HEK293 (cell line): ENCODE measurements around the gene CYP2S1.
A peak's percentile ranks its signal among the peaks of the same experiment; 100 is the strongest.

ENCODE experiments used
- GLIS1 ChIP-seq: fragments of 450-650 bp; formaldehyde crosslinking; IDR thresholded peaks from 2 replicates; pipeline ENCODE4 v1.5.1; 2016; ENCODE audit warnings: missing biosample characterization, missing genetic modification characterization
- HIC1 ChIP-seq: fragments of 450-650 bp; formaldehyde crosslinking; IDR thresholded peaks from 2 replicates; pipeline ENCODE4 v1.5.1; 2016; ENCODE audit warnings: missing biosample characterization, missing genetic modification characterization
- HOXD13 ChIP-seq: sonication (generic); formaldehyde crosslinking; IDR thresholded peaks from 2 replicates; pipeline ENCODE4 v1.8.0; 2022; ENCODE audit warnings: missing genetic modification reagents, borderline replicate concordance
- KLF10 ChIP-seq: fragments of 450-650 bp; IDR thresholded peaks from 2 replicates; pipeline ENCODE4 v1.5.1; 2018; ENCODE audit warnings: missing biosample characterization, mild to moderate bottlenecking, missing genetic modification characterization
- PRDM4 ChIP-seq: fragments of 450-650 bp; formaldehyde crosslinking; IDR thresholded peaks from 2 replicates; pipeline ENCODE4 v1.5.1; 2017; ENCODE audit warnings: missing biosample characterization, missing genetic modification characterization
- SETDB1 ChIP-seq: IDR thresholded peaks from one replicate; pipeline ENCODE4 v1.6.1; 2017; ENCODE audit warnings: mild to moderate bottlenecking, low read length, moderate library complexity, mixed read lengths; ENCODE audit not compliant: insufficient read length
- SP3 ChIP-seq: fragments of 450-650 bp; formaldehyde crosslinking; IDR thresholded peaks from 2 replicates; pipeline ENCODE4 v1.5.1; 2016; ENCODE audit warnings: missing biosample characterization, missing genetic modification characterization
- WT1 ChIP-seq: fragments of 450-650 bp; formaldehyde crosslinking; IDR thresholded peaks from 2 replicates; pipeline ENCODE4 v1.5.1; 2016; ENCODE audit warnings: missing biosample characterization, missing genetic modification characterization
- ZBTB49 ChIP-seq: fragments of 450-650 bp; formaldehyde crosslinking; IDR thresholded peaks from 2 replicates; pipeline ENCODE4 v1.5.1; 2016; ENCODE audit warnings: missing biosample characterization, missing genetic modification characterization, low read depth
- ZBTB8A ChIP-seq: fragments of 450-650 bp; formaldehyde crosslinking; IDR thresholded peaks from 2 replicates; pipeline ENCODE4 v1.5.1; 2016; ENCODE audit warnings: missing biosample characterization, missing genetic modification characterization
- ZEB2 ChIP-seq: fragments of 450-650 bp; formaldehyde crosslinking; IDR thresholded peaks from 2 replicates; pipeline ENCODE4 v1.5.1; 2016; ENCODE audit warnings: missing biosample characterization, missing genetic modification characterization
- ZNF146 ChIP-seq: fragments of 450-650 bp; formaldehyde crosslinking; IDR thresholded peaks from 2 replicates; pipeline ENCODE4 v1.5.1; 2016; ENCODE audit warnings: missing biosample characterization, missing genetic modification characterization
- ZNF292 ChIP-seq: fragments of 450-650 bp; formaldehyde crosslinking; IDR thresholded peaks from 2 replicates; pipeline ENCODE4 v1.5.1; 2016; ENCODE audit warnings: low read depth, missing biosample characterization, missing genetic modification characterization, borderline replicate concordance
- ZNF473 ChIP-seq: fragments of 450-650 bp; formaldehyde crosslinking; IDR thresholded peaks from 2 replicates; pipeline ENCODE4 v1.5.1; 2017; ENCODE audit warnings: missing biosample characterization, missing genetic modification characterization
- ZSCAN18 ChIP-seq: fragments of 450-650 bp; formaldehyde crosslinking; IDR thresholded peaks from 2 replicates; pipeline ENCODE4 v1.5.1; 2016; ENCODE audit warnings: missing biosample characterization, missing genetic modification characterization
- ZSCAN23 ChIP-seq: fragments of 450-650 bp; formaldehyde crosslinking; IDR thresholded peaks from 2 replicates; pipeline ENCODE4 v1.5.1; 2016; ENCODE audit warnings: missing biosample characterization, missing genetic modification characterization
- TF ChIP-seq, protein P1 (sequence below): fragments of 450-650 bp; formaldehyde crosslinking; IDR thresholded peaks from 2 replicates; pipeline ENCODE4 v1.5.1; 2016; ENCODE audit warnings: missing biosample characterization, missing genetic modification characterization
- TF ChIP-seq, protein P2 (sequence below): IDR thresholded peaks from 2 replicates; pipeline ENCODE4 v1.6.1; 2011; ENCODE audit warnings: mild to moderate bottlenecking, low read depth, low read length, borderline replicate concordance
- TF ChIP-seq, protein P3 (sequence below): fragments of 450-650 bp; formaldehyde crosslinking; IDR thresholded peaks from 2 replicates; pipeline ENCODE4 v1.5.1; 2016; ENCODE audit warnings: missing biosample characterization, missing genetic modification characterization
- TF ChIP-seq, protein P4 (sequence below): fragments of 450-650 bp; formaldehyde crosslinking; IDR thresholded peaks from 2 replicates; pipeline ENCODE4 v1.5.1; 2016; ENCODE audit warnings: missing biosample characterization, missing genetic modification characterization

Gene CYP2S1

DNA sequence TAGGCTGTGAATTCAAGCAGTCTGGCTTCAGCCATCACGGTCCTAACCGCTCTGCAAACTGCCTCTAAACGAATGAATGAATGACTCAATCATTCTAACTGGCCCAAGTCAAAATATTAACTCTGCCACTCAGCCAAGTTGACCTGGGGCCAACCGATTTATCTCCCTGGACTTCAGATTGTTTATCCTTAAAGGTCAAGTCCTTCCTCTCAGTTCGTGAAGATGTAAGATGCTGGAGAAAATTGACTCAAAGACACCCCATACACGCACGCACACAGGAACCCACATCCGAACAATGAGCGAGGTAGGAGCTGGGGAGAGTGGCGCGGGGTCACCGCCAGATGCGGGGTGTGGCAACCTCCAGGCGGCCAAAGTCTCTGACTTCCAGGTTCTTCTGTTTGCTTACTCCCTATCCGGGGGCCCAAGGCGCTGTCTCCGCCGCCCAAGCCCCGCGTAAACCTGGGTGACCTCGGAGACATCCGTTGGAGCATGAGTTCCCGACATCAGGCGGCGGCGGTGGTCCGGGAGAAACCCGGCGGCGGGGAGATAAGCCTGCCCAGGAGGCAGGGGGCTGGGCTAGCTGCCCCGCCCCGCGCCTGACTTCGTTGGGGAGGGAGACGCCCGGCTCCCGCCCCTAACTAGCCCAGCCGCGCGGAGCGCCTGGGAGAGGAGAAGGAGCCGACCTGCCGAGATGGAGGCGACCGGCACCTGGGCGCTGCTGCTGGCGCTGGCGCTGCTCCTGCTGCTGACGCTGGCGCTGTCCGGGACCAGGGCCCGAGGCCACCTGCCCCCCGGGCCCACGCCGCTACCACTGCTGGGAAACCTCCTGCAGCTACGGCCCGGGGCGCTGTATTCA is at the start of gene CYP2S1 (continued):
- TF ChIP-seq, protein P1, sequence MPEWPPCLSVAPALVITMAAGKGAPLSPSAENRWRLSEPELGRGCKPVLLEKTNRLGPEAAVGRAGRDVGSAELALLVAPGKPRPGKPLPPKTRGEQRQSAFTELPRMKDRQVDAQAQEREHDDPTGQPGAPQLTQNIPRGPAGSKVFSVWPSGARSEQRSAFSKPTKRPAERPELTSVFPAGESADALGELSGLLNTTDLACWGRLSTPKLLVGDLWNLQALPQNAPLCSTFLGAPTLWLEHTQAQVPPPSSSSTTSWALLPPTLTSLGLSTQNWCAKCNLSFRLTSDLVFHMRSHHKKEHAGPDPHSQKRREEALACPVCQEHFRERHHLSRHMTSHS (tag by site-specific recombination), result no peak
- TF ChIP-seq ZSCAN23 (tag by site-specific recombination), result no peak
- TF ChIP-seq, protein P2, sequence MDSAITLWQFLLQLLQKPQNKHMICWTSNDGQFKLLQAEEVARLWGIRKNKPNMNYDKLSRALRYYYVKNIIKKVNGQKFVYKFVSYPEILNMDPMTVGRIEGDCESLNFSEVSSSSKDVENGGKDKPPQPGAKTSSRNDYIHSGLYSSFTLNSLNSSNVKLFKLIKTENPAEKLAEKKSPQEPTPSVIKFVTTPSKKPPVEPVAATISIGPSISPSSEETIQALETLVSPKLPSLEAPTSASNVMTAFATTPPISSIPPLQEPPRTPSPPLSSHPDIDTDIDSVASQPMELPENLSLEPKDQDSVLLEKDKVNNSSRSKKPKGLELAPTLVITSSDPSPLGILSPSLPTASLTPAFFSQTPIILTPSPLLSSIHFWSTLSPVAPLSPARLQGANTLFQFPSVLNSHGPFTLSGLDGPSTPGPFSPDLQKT, result no peak
- TF ChIP-seq GLIS1 (tag by site-specific recombination), result peak; percentile 86
- TF ChIP-seq, protein P3, sequence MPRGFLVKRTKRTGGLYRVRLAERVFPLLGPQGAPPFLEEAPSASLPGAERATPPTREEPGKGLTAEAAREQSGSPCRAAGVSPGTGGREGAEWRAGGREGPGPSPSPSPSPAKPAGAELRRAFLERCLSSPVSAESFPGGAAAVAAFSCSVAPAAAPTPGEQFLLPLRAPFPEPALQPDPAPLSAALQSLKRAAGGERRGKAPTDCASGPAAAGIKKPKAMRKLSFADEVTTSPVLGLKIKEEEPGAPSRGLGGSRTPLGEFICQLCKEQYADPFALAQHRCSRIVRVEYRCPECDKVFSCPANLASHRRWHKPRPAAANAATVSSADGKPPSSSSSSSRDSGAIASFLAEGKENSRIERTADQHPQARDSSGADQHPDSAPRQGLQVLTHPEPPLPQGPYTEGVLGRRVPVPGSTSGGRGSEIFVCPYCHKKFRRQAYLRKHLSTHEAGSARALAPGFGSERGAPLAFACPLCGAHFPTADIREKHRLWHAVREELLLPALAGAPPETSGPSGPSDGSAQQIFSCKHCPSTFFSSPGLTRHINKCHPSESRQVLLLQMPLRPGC (tag by site-specific recombination), result no peak
- TF ChIP-seq, protein P4, sequence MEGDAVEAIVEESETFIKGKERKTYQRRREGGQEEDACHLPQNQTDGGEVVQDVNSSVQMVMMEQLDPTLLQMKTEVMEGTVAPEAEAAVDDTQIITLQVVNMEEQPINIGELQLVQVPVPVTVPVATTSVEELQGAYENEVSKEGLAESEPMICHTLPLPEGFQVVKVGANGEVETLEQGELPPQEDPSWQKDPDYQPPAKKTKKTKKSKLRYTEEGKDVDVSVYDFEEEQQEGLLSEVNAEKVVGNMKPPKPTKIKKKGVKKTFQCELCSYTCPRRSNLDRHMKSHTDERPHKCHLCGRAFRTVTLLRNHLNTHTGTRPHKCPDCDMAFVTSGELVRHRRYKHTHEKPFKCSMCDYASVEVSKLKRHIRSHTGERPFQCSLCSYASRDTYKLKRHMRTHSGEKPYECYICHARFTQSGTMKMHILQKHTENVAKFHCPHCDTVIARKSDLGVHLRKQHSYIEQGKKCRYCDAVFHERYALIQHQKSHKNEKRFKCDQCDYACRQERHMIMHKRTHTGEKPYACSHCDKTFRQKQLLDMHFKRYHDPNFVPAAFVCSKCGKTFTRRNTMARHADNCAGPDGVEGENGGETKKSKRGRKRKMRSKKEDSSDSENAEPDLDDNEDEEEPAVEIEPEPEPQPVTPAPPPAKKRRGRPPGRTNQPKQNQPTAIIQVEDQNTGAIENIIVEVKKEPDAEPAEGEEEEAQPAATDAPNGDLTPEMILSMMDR (tag by site-specific recombination), result no peak
- peak; percentile 80 for TF ChIP-seq SP3
- TF ChIP-seq ZEB2 (tag by site-specific recombination), result 0 out of 2 replicates have a peak, but pooled peaks have one; percentile 33
- no peak for TF ChIP-seq KLF10 (tag by site-specific recombination)
- no peak for TF ChIP-seq PRDM4 (tag by site-specific recombination)
- TF ChIP-seq ZNF473 (tag by site-specific recombination), result no peak
- no peak for TF ChIP-seq ZNF146 (tag by site-specific recombination)
- no peak for TF ChIP-seq ZSCAN18
- TF ChIP-seq HOXD13 (CRISPR knock-in tag), result no peak
- TF ChIP-seq ZNF292 (tag by site-specific recombination), result no peak
- TF ChIP-seq WT1 (tag by site-specific recombination), result peak; percentile 41
- TF ChIP-seq ZBTB8A (tag by site-specific recombination), result peak; percentile 78
- no peak for TF ChIP-seq HIC1 (tag by site-specific recombination)
- no peak for TF ChIP-seq SETDB1
- no peak for TF ChIP-seq ZBTB49 (tag by site-specific recombination)
